GM12875 (cell line): ENCODE results near the gene SKAP2.

Experiments
- H3K4me3 ChIP-seq: one replicate; pipeline ENCODE4 v1.5.1; 2011; ENCODE audit warnings: low read depth, low read length, control low read depth
- TF ChIP-seq, protein P1 (sequence below): IDR thresholded peaks from 2 replicates; pipeline ENCODE4 v1.5.1; 2011; ENCODE audit warnings: low read depth, mild to moderate bottlenecking, control low read depth, inconsistent platforms, low read length, moderate library complexity, borderline replicate concordance; ENCODE audit not compliant: insufficient read depth

The SKAP2 gene

DNA sequence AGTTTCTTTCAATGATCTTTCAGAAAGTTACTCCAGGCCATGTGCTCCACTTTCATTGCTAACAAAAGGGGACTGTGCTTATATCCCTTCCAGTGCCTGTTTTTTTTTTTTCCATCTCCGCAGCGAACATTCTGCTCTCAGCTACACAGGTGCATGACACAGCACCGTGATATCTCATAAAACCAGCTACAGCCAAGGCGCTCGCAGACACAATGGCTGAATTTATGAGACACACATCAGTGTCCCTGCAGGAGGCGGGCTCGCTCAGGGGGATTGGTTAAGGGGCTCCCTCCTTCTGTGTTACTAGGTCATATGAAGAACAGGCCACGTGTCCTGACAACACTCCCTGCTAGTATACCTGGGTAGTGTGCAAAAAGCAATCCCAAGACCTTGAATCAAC is 245.5 kb downstream of the SKAP2 start:
- no peak overlapping the region for H3K4me3 ChIP-seq
- TF ChIP-seq, protein P1, sequence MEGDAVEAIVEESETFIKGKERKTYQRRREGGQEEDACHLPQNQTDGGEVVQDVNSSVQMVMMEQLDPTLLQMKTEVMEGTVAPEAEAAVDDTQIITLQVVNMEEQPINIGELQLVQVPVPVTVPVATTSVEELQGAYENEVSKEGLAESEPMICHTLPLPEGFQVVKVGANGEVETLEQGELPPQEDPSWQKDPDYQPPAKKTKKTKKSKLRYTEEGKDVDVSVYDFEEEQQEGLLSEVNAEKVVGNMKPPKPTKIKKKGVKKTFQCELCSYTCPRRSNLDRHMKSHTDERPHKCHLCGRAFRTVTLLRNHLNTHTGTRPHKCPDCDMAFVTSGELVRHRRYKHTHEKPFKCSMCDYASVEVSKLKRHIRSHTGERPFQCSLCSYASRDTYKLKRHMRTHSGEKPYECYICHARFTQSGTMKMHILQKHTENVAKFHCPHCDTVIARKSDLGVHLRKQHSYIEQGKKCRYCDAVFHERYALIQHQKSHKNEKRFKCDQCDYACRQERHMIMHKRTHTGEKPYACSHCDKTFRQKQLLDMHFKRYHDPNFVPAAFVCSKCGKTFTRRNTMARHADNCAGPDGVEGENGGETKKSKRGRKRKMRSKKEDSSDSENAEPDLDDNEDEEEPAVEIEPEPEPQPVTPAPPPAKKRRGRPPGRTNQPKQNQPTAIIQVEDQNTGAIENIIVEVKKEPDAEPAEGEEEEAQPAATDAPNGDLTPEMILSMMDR = no peak

GRCh38 chr7:26618449-26618848 is 245.9 kb downstream of the SKAP2 start:
- H3K4me3 ChIP-seq = no peak overlapping the region
- TF ChIP-seq, protein P1 = no peak
